HCT116 (cell line): ENCODE data around the gene RET.

Experiments used
- ATF3 ChIP-seq: IDR thresholded peaks from 2 replicates; pipeline ENCODE4 v1.6.1; 2012
- CTCF ChIP-seq, 3 experiments: fragments of 200-600 bp in 1 of 3; sonication (generic) in 1 of 3; IDR thresholded peaks in 2 of 3; conservative IDR thresholded peaks in 1 of 3; 2 replicates each; pipeline ENCODE4 v1.5.1; 2012 to 2017; ENCODE audit warnings: low read depth in 2 of 3, low read length in 2 of 3, antibody characterized with exemption in 1 of 3, borderline replicate concordance in 1 of 3, control low read depth in 1 of 3, mild to moderate bottlenecking in 1 of 3, mixed read lengths in 1 of 3, mixed run types in 1 of 3, moderate library complexity in 1 of 3; ENCODE audit not compliant: insufficient read depth in 1 of 3
- ELF1 ChIP-seq: IDR thresholded peaks from 2 replicates; pipeline ENCODE4 v1.6.1; 2012; ENCODE audit warnings: low read depth, borderline replicate concordance
- EZH2 ChIP-seq: fragments of 200-600 bp; sonication (generic); IDR thresholded peaks from 2 replicates; pipeline ENCODE4 v1.6.1; 2017; ENCODE audit warnings: antibody characterized with exemption, mixed run types
- EZH2phosphoT487 ChIP-seq: fragments of 200-600 bp; IDR thresholded peaks from 2 replicates; pipeline ENCODE4 v1.6.1; 2018; ENCODE audit warnings: antibody characterized with exemption, borderline replicate concordance
- JUND ChIP-seq: IDR thresholded peaks from 2 replicates; pipeline ENCODE4 v1.6.1; 2012
- POLR2A ChIP-seq: IDR thresholded peaks from 2 replicates; pipeline ENCODE4 v1.7.0; 2011; ENCODE audit warnings: borderline replicate concordance; ENCODE audit not compliant: insufficient read depth, insufficient read length; ENCODE audit errors: extremely low read depth
- POLR2AphosphoS5 ChIP-seq: IDR thresholded peaks from 2 replicates; pipeline ENCODE4 v1.6.1; 2011; ENCODE audit warnings: mild to moderate bottlenecking, low read depth, low read length, moderate library complexity
- RAD21 ChIP-seq: IDR thresholded peaks from 2 replicates; pipeline ENCODE4 v1.6.1; 2012; ENCODE audit warnings: low read depth, mild to moderate bottlenecking
- SIN3A ChIP-seq: IDR thresholded peaks from 2 replicates; pipeline ENCODE4 v1.6.1; 2012; ENCODE audit warnings: low read depth
- SP1 ChIP-seq: IDR thresholded peaks from 2 replicates; pipeline ENCODE4 v1.6.1; 2012; ENCODE audit warnings: low read depth
- ZFX ChIP-seq: fragments of 450-650 bp; IDR thresholded peaks from 2 replicates; pipeline ENCODE4 v1.6.1; 2017

GRCh38 chr10:43057831-43058340, 19.0 kb upstream of the RET start:
- no peak for TF ChIP-seq CTCF (IDR thresholded peaks at IDR 0.05 in 2 of 3, conservative IDR thresholded peaks at IDR 0.05 in 1 of 3; ENCODE audit: borderline replicate concordance in 1 of 3, insufficient read depth in 1 of 3, low read depth in 2 of 3, low read length in 2 of 3)
- TF ChIP-seq POLR2AphosphoS5 = no peak
- no peak for TF ChIP-seq POLR2A
- no peak for TF ChIP-seq EZH2phosphoT487
- no peak for TF ChIP-seq SP1
- TF ChIP-seq ELF1 = no peak
- no peak for TF ChIP-seq RAD21
- TF ChIP-seq SIN3A = no peak
- TF ChIP-seq ZFX = no peak
- no peak for TF ChIP-seq EZH2
- no peak for TF ChIP-seq JUND
- TF ChIP-seq ATF3 = no peak
